Activated CD4-positive, alpha-beta T cell treated with anti-CD3 and anti-CD28 coated beads, Interleukin-2, amount 50 U/mL, for 4 hours (primary cell): Measurements from ENCODE around the gene ELF2.
"Not testable (repeated sequence)": the region's sequence is repeated elsewhere in the genome, so short reads cannot be mapped to it uniquely, and the experiment has no call there.

ENCODE experiments used
- DNase-seq, 2 experiments: peaks; one replicate each; pipeline ENCODE4 v3.0.0-alpha.2; 2020

Gene ELF2

DNA sequence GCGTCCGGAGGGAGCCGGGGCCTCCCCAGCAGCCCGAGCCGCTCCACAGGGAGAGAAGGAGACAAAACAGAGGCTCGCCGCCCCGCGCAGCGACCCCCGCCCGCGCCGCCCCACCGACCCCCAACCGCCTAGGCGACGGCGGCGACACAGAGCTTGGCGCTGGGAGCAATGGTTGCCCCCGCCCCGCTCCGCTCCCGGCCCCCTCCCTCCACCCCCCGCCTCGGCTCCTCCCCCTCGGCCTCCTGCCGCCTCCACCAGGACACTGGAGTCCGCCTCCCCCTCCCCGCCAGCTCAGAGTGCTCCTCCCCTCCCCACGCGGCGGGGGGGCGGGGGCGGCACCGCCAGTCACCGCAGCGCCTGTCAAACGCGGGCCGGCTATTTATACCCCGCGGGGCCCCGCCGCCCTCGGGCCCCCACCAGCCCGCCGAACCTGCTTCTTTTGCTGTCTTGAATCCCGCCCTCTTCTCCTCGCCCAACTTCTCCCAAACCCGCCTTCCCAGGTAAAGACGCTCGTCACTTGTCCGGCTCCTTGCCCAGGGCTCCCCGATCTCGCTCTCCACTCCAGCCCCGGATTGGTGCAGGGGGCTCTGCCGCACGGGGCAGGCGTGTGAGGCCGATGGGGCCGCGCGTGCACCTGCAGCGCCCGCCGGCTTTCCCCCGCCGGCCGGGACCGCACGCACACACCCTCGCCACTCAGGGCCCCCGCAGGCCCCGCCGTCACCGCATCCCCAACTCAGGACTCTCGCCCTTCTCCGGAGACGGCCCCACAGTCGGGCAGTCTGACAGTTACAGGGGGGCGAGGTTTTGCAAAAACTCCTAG, at the start of gene ELF2:
TSS of gene ELF2 (minus strand) at position 170 of the 820 bp plus-strand sequence. CDS start 39,517 bp downstream, outside the sequence.
- peak; percentile 83 to 86 for DNase-seq

DNA sequence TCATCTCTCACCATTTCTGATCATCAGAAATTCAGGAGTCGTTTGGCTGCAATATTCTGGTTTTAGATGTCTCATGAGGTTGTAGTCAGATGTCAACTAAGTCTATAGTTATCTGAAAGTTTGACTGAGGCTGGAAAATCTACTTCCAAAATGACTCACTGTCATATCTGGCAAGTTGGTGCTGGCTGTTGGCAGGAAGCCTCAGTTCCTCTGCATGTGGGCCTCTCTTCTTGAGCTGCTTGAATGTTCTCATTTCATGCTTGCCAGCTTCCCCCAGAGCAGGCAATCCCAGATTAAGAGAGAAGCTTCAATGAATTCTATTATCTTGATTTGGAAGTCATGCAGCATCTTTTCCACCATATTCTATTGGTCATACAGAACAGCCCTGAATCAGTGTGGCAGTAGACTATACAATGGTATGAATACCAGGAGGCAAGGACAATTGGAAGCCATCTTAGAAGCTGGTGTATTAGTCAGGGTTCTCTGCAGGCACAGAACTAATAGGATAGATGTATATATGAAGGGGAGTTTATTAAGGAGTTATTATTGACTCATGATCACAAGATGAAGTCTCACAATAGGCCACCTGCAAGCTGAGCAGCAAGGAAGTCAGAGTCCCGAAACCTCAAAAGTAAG, 46.8 kb upstream of the ELF2 start:
- DNase-seq, result no peak

GRCh38 chr4:139222215-139222614, 45.2 kb upstream of the ELF2 start:
- DNase-seq, result no peak

DNA sequence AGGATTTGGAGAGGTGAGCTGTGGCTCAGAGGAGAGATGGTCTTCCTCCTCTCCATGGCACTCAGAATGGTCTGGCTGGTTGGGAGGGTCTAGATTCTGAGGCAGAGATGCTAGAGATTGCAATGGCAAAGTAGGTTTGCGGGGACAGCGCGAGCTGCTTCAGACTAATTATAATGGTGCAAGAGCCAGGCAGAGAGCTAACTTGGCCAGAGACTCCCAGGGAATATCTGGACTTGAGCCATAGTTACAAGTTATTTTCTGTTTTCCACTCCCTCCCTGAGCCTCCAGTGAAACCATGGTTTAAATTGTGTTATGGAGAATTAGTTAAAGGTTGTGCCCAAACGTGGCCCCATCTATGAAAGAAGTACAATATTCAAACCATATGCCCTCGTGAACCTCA, 44.7 kb upstream of the ELF2 start:
- DNase-seq, result no peak

DNA sequence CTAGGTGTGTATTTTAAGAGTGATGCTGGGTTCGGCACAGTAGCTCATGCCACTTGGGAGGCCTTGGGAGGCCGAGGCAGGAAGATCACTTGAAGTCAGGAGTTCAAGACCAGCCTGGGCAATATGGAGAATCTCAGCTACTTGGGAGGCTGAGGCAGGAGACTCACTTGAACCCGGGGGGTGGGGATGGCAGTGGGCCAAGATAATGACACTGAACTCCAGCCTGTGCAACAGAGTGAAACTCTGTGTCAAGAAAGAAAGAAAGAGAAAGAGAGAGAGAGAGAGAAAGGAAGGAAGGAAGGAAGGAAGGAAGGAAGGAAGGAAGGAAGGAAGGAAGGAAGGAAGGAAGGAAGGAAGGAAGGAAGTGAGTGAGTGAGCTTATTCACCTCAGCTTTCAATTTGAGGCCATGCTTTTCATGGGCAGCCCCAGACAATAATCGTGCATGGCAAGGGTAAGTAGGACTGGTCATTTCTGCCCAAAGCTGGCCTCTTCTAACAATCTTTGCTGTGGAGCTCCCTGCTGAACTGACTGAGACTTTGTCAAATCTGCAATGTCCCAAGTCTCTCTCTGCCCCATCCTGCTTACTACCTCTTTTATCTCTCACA, 42.5 kb upstream of the ELF2 start:
- no peak for DNase-seq

GRCh38 chr4:139214039-139214534, 37.1 kb upstream of the ELF2 start:
- DNase-seq, result no peak

DNA sequence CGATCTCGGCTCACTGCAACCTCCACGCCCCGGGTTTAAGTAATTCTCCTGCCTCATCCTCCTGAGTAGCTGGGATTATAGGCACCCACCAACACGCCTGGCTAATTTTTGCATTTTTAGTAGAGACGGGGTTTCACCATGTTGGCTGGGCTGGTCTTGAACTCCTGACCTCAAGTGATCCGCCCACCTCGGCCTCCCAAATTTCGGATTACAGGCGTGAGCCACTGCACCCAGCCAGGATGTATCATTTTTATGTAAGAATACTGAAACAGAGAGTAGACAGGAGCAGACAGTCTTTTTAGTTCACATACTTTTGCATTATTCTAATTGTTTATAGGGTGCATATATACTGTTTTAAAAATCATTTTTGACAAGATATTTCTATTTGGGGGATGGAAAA, 36.6 kb upstream of the ELF2 start:
- DNase-seq, result not testable (repeated sequence)

DNA sequence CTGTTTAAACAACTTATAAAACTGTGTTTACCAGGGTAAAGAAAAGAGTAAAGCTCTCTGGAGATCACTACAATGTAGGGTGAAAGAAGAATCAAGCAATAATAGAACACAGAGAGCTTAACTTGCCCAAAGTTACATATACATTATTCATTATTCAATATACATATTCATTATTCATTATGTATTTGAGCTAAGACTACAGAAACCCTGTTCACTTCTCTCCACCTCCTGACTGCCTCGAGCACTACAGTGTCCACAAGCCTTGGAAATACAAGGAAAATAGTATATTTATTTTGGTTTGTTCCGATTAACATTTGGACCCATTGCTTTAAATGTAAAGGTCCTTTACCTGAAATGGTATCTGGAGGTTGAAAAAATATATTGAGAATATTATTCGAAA, 35.9 kb upstream of the ELF2 start:
- DNase-seq, result no peak

DNA sequence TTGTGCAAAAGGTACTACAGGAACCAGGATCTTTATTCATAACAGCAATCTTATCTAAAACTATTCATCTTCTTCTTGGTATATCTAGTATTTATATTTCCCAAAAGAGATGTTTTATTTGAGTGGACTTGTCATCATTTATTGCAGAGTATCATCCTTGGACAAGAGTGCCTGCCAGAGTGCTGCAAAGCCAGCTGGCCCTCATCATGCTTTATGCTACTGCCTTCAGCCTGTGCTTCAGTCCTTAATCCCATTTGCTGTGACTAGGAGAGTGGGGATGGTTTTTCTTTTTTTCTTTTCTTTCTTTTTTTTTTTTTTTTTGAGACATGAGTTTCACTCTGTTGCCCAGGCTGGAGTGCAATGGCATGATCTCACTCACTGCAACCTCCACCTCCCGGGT, 33.5 kb upstream of the ELF2 start:
- no peak for DNase-seq

GRCh38 chr4:139209470-139210063, 32.5 kb upstream of the ELF2 start:
- no peak for DNase-seq

DNA sequence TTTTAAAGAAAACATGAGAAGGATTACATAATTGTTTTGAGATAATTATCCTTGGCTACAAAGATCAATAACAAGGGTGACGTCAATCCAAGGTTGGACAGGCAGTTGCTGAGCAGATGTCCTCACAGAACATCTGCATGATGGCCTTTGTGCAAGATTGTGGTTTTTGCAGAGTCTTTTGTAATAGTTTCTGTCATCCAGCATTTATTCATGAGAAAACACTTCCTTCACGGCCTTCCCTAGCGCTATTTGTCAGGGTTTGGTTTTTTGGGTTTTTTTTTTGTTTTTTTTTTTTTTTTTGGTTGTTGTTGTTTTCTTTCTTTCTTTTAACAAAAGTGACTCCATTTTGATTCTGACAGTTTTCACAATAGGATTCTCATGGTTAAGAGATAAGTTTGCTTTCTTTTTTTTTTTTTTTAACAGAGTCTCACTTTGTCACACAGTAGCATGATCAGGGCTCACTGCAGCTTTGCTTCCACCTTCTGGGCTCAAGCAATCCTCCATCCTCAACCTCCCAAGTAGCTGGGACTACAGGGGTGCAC, 31.5 kb upstream of the ELF2 start:
- DNase-seq, result no peak

DNA sequence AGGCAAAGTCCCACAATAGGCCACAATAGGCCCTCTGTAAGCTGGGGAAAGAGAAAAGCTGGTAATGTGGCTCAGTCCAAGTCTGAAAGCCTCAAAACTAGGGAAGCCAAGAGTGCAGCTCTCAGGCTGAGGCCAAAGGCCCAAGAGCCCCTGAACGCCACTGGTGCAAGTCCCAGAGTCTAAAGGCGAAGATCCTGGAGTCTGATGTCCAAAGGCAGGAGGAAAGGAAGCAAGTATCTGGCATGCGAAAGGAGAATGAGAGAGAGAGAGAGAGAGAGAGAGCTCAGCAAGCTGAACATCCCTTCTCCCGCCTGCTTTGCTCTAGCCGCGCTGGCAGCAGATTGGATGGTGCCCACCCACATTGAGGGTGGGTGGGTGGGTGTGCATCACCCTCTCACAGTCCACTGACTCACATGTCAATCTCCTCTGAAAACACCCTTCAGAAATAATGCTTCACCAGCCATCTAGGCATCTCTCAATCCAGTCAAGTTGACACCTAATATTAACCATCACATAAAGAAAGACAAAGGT, 30.9 kb upstream of the ELF2 start:
- DNase-seq, result no peak

- DNase-seq, result no peak
Measured at GRCh38 chr4:139207247-139207646, 30.2 kb upstream of the ELF2 start.

GRCh38 chr4:139202991-139203390, 26.0 kb upstream of the ELF2 start:
- DNase-seq, result no peak

DNA sequence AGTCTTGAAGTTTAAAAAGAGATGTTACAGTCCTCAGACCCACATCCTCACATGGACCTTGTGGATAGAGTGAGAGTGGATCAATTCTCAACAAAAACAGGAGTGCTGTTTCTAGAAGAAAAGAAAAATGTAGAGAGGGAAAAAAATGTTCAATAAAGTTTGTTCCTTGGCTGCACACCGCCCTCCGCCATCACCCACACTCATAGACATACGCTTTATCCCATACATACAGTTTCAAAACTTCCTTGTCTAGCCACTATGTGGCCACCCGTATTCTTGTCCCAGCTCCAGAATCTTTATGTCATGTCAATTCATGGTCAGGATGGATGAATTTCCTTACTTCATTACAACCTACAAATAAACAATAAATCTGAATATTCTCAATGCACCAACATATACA, 23.5 kb upstream of the ELF2 start:
- no peak for DNase-seq

DNA sequence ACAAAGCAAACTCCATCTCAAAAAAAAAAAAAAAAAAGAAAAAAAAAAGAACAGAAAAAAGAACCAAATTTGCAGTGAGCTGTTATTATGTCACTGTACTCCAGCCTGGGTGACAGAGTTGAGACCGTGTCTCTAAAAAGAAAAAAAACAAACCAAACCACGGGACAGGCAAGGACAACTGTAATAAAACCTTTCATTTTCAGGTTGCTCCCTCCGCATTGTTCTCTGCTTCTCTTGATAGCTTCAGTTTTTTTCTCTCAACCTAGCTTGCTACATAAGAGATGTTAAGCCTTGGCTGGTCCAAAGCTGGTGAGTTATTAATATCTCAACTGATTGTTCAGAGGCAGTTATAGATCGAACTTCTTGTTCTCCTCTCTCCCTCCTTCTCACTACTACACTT, 23.1 kb upstream of the ELF2 start:
- no peak for DNase-seq

- DNase-seq, result not testable (repeated sequence)
Measured at GRCh38 chr4:139197214-139197613, 20.2 kb upstream of the ELF2 start.

- DNase-seq, result no peak
Measured at GRCh38 chr4:139196462-139196861, 19.4 kb upstream of the ELF2 start.

- no peak for DNase-seq
Measured at GRCh38 chr4:139191373-139191772, 14.4 kb upstream of the ELF2 start.

DNA sequence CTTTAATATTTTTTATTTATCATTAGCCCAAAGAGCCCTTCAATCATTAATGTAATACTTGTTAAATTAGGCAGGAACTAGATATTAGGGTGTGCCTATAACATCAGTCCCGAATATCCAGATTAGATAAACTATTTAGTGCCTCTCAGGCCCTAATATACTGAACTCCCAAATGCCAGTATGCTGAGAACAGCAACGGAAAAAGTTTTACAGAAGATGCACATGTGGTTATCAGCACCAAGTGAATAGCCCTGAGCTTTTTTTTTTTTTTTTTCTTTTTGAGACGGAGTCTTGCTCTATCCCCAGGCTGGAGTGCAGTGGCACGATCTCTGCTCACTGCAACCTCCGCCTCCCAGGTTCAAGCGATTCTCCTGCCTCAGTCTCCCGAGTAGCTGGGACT, 13.0 kb upstream of the ELF2 start:
- DNase-seq, result no peak

DNA sequence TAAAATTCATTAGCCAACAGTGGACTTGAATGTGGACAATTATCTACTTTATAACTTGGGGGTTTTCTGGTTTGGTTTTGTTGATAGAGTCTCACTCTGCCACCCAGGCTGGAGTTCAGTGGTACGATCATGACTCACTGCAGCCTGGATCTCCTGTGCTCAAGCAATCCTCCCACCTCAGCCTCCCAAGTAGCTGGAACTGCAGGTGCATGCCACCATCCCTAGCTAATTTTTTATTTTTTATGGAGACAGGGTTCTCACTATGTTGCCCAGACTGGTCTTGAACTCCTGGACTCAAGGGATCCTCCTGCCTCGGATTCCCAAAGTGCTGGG, 12.4 kb upstream of the ELF2 start:
- no peak for DNase-seq

DNA sequence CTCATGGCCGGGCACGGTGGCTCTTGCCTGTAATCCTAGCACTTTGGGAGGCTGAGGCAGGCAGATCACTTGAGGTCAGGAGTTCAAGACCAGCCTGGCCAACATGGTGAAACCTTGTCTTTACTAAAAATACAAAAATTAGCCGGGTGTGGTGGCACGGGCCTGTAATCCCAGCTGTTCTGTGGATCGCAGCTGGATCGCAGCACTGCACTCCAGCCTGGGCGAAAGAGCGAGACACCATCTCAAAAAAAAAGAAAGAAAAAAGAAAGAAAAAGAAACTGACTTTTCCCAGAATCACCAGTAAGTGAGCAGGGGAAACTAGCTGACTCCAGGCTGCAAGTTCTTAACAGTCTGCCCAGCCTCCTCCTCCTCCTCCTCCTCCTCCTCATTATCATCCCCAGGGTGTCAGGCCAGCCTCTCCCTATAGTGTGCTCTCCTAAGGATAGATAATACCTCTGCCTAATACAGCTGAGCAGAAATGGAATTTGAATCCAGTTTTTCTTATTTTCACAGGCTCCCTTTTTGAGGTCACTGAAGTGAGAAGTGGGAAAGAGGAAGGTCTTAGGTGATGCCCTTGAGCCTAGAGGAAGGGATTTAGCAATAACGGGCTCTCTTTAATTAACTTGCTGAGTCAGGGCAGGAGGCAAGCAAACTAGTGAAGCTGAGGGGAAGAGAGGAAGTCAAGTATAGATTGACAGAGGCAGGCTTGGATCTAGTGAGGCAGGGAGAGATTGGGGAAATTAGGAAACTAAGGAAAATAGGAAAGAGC, 11.8 kb upstream of the ELF2 start:
- DNase-seq, result no peak
